SKM-1 treated with dmso at 0.1 percent for 144 hours (cell line): ENCODE measurements around the gene YPEL2.
A peak's percentile ranks its signal among the peaks of the same experiment; 100 is the strongest.

Experiments used
- DNase-seq: peaks from one replicate; lab custom pipeline; 2025; ENCODE audit not compliant: unreplicated experiment; lab: John Stamatoyannopoulos, UW

YPEL2 gene

DNA sequence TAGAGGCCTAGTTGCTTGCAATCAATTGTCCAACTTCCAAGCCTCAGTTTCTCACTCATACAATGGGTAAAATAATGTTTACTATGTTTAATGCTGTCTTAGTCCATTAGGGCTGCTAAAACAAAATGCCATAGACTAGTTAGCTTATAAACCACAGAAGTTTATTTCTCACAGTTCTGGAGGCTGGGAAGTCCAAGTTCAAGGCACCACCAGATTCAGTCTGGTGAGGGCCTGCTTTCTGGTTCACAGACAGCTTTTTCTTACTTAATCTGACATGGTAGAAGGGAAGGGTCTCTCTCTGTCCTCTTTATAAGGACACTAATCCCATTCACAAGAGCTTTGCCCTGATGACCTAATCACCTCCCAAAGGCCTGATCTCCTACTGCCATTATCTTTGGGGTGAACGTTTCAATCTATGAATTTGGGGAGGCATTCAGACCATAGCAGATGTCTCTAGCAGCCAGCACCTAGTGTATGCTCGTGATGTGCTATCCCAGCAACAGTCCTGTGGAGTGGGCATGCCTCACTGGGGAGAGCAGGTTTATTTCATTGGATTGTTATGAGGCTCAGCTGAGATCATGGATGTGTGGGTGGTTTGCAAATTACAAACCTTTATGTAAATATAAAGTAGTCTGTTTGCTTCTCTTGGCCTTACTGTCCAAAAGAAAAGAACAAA is 25.2 kb downstream of the YPEL2 start:
- DNase-seq, result no peak

DNA sequence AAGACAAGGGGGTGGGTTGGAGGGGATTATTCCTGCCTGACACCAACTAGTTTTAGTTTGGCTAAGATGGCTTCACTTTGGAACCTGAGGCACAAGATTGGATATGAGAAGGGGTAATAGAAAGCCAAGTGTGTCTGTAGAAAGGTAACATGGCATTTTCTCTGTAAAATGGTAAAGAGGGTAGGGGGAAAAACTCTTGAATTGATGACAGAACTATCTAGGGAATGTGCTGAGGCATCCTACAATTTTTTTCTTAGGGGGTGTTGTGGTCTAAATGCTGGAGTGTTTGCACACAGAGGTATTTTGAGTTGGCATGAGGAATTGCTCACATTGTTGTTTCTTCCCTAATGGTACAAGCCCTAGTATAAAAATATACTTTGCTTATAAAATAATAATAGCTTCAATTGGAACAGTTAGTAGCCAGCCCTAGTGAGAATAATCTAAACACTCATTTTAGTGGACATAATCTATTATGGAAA is 25.8 kb downstream of the YPEL2 start:
- no peak for DNase-seq

DNA sequence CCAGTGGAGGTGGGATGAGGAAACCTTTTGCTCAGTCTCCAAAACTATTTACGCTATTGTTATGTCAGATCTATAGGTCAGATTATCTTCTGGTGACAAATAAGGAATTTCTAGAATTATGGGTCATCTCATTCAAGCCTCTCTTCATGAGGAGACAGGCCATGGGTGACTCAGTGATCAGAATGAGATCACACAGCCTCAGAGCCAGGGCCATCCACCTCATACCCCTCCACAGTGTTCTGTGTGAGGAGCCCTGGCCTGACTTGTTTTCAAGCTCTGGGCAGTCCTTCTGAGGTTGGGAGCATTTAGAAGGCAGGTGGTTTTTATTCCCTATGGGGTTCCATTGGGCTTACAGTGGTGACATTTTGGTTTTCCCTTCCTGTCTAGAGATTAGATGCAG is 26.5 kb downstream of the YPEL2 start:
- DNase-seq, result no peak

DNA sequence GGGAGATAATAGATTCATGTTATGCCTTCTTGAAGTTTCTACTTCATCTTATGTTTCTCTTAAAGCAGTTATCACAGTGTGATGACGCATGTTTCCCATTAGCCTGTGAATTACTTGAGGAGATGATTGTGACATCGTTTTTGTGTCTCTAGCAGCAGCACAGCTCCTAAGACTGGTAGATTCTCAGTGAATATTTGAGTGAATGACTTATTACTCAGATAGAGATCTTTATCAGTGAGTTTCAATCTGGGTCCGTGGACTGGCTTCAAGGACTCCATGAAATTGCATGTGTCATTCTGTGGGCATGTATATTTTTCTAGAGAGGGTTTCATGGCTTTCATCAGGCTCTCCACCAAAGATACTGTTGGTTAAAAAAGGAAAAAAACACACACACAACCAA is 29.9 kb downstream of the YPEL2 start:
- DNase-seq, result no peak

DNA sequence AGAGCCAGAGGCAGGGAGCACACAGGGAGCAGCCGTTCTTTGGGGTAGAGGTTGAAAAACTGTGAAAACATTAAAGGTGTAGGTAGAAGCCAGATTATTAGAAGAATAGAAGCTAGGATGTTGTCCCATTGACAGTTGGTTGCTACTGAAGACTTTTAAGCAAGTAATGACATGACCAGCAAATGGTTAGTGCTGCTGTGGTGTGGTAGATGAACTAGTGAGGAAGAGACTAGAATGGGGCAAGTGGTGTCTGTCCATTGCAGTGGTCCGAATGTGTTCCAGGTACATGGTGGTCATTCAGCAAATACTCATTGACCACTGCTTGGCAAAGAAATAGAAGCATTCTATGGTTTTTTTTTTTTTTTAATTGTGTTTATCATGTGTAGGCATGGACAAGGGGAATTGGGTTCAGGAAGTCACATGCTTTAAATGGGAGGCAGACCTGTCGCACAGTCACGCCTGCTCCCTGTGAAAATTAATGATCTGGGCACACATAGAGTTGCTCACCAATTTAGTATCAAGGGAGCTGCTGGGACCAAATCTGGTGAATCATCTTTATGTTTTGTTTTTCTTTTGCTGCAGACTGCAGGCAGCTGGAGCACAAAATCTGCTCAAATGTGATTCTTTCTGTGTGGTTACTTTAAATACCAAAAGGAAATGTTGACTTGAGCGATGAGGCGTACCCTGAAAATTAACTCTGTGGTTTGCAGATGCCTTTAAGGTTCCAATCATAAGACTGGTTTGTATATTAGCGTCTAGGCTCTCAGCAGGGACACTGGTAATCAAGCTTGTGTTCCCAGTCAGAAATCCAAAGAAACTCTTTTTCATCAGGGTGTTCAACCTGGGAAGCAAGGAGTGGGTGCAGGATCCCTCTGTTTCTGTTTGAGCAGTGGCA is 30.7 kb downstream of the YPEL2 start:
- DNase-seq, result no peak

DNA sequence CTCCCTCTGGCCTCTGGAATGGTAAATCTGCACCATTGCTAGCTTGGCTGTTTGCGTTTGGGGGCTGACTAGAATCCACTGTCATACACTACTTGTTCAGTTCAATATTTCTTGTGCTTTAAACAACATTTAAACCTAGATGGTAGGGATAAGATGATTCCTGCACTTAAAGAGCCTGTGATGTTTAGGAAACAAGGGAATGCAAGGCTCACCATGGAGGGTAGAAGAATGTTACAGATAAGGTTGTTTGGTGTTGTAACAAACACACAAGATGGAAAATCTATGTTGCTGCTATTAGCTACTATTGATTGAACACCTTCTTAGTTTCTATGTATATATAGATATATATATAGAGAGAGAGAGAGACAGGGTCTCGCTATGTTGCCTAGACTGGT is 31.4 kb downstream of the YPEL2 start:
- DNase-seq, result no peak

DNA sequence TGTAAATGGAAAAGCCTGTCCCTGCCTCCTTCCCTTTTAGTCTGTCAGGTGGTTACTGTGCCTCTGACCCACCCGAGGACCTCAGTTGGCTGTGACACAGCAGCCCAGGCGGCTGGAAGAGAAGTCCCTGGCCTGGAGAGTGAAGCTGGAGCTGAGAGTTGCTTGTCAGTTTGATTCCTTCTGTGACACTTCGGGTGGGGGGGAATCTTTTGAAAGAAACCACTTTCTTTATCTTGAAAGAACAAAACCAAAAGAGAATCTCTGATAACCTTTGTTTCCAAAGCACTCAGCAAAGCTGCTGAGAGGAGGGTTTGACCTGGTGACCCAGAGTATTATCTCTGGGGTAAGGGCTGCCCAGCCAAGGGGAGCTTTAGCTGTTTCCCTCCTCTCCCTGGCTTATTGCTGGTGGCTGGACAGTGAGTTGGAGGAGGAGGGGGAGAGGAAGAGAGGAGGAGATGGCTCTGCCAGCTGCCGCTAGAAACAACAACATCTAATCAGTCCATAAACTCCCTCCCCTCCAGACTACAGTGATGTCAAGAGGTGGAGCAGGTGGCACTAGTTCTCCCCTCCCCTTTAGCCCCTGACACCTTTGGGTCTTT is 34.0 kb downstream of the YPEL2 start:
- peak; percentile 4 for DNase-seq

DNA sequence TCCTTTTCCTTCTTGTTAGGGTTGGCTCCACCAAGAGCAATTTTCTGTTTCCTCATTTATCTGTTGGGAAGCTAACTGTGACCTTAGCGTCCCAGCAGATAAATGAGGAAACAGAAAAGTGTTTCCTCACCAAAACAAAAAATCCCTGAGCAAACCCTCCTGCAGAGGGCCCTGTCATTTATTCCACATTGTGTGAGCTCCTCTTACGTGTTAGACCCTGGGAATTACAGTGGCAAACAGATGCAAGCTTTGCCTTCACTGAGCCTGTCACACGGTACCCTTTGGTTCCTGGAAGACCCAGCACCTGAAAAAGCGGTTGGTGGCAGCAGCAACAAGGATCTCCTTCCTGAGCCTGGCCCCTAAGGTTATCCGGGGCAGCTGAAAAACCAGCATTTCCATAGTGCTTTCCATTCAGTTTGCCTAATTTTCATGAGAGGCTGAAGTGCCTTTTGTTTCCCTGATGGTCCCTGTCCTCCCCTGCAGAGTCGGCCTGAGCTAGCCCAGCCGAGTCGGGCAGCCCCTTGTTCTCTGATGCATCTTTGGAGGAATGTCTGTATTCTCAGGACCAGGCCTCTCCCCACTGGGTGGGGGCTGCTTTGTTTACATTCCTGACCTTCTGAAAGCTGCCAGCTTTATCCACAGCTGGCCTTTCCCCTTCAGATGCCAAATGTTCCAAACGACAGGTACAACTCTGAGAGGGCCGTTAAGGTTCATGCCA is 34.7 kb downstream of the YPEL2 start:
- peak; percentile 63 for DNase-seq

DNA sequence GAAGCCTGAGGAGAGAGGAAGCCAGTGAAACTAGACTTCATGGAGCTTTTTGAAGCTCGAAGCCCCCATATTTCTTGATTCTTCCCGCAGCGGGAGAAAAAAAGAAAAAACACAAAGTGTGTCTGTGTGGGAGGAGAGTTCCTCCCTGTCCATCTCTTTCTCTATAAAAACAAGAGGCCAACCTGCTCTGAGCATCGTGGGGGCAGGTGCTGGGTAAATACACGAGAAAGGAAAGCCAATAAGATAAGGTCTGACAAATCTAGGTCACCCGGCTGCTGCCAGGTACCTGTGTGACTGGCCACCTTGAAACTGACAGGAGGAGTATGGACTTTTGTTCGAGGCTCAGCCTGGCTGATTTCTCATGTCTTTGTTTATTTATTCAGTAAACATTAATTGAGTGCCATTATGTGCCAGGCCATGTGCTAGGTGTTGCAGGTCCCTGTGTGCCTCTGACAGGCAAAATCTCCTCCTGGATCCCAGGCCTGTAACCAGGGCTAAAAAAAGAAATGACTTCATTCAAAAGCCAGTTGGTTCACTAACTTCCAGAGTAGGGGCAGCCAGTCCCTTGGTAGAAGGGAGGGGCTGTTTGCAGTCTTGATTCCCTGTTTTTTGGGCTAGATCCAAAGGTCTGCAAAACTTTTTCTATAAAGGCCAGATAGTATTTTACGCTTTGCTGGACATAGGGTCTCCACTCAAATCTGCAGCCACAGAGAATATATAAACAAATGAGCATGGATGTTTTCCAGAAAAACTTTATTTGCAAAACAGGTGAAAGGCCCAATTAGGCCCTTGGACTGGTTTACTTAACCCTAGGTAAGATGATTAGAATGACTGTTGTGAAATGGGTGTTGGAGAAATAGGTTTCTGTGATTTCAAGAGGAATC is 35.6 kb downstream of the YPEL2 start:
- DNase-seq, result no peak

DNA sequence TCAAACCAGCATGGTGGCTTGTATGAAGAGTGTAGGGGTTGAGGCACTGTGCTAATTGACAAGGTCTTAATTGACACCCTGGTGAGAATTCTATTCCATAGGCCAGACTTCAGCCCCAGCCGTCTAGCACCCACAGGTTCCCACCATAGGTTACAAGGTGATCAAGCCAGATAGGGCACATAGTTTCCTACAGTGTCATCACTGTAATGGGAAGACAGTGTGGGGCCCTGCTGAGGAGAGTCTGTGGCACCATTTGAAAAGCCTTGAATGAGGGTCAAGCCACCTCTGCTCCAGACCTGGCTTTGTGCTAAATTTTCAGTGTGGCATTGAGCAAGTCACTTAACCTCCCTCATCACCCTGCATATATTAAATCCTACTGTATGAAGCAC is 36.2 kb downstream of the YPEL2 start:
- no peak for DNase-seq

DNA sequence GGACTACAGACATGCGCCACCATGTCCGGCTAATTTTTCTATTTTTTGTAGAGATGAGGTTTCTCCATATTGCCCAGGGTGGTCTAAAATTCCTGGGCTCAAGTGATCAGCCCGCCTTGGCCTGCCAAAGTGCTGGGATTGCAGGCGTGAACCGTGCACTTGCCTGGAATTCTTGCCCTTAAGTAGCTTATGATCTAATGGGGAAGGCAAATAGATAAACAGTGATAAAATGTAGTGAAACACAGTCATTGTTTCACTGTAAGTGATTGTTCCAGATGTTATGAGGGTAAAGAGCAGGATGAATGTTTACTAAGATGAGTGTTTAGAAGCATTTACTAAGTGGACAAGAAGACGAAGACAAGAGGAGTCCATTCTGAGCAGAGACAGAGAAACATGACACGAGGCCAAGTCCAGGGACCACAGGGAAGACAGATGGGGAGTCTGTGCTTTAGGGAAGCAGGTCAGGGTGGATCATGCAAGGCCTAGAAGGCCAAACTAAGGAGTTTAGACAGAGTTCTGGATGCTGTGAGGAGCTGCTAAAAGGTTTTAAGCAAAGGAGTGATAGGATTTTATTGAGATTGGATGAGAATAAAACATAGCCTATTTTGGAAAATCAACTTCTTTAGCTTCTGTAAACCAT is 36.9 kb downstream of the YPEL2 start:
- no peak for DNase-seq

DNA sequence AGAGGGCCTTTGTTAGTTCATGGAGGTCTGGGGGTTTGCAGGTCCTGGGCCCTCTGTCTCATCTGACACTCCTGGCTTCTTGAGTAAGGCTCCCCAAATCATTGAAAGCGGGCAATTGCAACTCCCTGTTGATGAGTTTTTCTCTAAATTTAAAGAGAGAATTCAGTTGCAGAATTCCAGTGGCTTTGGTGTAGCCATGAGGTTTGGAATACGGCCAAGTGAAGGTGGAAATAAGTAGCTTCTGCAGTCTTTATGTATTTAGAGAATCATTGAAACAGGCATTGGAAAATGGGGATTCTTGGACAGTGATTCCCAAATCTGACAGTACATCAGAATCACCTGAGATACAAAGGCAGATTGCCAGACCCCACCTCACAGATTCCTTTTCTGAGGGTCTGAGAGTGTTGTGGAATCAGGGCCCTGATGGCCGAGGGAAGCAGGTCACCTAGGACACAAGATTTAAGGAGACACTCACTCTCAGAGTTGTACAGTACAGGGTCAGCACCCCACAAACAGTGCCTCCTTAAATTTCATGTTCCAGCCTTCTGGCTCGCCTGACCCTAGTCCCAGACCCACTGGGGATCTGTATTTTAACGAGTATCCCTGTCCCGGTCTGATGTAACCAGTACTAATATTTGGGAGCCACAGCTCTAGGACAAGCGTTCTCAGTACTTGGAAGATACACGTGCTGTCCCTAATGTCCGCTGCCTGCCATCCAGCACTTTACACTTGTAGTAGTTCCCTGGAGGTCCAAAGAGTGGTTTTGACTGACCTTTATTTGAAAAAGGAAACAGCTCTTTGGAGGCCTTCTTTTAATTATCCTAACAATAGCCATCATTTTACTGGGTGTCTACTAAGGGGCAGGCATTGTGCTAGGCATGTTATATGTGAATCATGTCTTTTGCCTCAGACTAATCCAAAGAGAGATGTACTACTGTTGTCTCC is 37.8 kb downstream of the YPEL2 start:
- no peak for DNase-seq

DNA sequence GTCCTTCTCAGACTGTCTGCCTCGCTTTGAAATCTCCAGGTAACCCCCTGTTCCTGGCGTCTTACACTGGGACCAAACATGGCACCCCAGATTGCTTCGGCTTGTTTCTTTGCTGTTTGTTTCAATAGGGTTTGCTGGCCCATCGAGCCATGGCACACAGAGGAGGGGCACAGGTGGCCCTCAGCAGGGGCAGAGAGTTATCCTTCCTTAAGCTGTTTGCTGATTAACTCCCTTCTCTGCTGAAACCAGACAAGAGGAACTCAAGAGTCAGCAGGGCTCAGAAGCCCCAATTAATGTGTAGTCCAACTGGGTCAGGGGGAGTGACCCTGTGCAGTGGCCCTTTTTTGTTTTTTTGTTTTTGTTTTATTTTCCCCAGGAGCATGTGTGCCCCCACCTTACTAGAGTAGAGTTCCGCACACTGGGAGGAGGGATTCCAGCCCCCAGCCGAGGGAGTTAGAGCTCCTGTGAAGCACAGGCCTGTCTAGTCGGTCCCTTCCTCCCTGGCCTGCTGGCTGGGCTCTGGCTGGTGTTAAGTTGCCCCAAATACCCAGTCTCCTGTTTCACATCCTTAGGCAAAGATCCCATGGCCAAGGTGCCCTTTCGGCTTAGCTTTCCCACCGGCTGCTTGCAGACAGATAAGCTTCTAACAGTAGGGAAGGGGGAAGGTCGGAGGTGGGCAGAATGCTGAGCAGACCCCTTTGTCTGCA is 39.3 kb downstream of the YPEL2 start:
- no peak for DNase-seq

DNA sequence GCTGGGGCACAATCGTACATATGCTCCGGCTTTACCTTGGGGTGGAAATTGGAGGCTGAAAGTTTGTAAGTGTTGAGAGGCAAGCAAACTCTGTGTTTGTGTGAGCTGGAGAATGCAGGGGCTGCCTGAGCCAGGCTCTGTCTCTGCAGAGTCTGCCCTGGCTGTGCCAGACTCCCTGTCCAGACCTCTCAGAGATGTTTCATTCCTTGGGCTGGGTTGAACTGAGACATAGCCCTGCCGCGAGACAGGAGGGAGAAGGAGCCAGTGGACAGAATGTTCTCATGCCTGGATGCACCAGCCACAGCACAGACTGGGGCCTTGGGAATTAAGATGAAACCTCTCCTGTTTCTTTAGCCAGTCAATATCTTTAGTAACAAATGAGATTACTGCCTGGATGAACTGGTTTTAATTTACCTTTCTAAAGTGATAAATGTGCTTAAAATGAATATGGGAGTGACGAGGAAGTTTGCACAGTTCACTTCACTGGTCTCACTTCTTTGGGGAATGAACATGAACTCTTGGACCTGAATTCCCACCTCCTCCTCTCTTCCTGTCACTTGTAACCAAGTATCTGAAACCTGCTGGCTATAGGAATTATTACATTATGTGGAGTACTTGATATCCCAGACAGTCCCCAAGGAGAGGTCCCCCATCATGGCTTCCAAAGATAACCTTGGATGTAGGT is 40.1 kb downstream of the YPEL2 start:
- DNase-seq, result no peak

DNA sequence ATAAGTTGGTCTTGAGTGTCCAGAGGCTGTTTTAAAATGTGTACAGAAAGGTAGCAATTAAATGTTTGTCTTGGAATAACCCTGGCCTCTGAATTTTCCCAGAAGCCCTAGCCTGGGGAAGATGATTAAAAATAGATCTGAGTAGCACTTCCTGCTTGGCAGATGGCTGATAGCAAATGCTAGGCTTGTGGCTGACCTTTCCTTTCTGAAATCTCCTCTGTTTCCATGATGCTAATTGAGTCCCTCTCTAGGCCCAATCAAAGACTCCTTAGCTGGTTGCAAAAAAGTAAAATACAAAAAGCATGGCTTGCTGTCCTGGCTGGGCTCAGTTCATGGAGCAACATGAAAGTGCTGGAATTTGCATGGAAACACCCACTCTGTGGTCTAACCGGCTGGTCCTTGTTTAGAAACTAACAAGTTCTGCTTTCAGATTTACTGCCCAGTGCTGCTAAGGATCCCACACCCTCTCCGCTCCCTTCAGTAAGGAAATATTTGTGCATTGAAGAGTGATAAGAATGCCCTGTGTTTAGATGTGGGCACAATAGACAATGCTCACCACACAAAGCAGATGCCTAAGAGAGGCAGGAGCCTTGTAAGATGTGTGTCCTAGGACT is 40.8 kb downstream of the YPEL2 start:
- peak; percentile 76 for DNase-seq

DNA sequence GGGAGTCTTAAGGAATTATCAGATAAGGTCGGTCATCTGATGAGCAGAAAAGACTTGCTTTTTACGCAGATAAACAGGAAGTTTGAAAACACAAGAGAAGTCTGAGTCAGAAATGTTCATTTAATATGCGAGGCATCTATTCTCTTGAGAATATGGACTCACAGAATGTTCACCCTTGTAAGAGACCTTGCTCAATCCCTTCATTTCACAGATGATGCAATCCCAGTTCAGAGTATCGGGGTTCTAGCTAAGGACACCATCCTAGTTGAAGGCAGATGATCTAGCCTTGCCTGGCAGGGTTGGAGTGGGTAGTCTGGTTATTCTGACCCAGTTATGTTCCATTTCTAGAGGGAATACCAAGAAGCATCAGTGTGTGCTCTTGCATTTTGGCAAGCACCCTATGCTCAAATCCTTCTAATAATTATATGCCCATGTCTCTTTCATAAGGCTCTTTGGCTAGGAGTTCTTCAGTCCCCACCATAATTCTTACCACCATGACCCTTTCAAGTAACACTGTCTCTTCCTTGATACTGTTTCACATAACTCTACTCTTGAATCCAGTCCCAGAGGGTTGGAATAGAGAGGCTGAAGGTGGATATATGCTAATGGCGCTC is 42.5 kb downstream of the YPEL2 start:
- peak; percentile 30 for DNase-seq

DNA sequence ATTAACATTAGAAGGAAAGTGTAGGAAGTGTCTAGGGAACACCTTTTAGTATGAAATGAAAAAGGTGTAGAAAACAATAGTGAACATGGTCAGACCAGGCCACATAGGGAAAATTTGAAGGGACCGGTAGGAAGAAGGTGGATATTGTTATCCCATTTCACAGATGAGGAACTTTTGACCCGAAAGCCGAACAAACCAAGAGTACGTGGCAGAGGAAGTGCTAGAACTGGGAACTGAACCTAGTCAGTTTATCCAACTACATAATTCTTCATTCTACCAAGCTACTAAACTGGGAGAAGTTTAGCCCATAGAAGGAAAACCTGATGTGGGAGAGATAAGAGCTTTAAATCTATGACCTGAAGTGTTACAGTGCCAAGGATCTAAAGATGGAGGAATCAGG is 43.2 kb downstream of the YPEL2 start:
- DNase-seq, result no peak
